ENCODE results near the gene GGT1. TPM values are rescaled to one million over a fixed set of nuclear protein-coding genes. Genes with fewer than 3 reads are reported as not detected.
A peak's percentile ranks its signal among the peaks of the same experiment; 100 is the strongest.
"Not testable (repeated sequence)": the region's sequence is repeated elsewhere in the genome, so short reads cannot be mapped to it uniquely, and the experiment has no call there.

The GGT1 gene
- total and polyA plus RNA-seq, 7 experiments from 2014 or later = 1.1 to 95.9 (median 11.7) TPM

DNA sequence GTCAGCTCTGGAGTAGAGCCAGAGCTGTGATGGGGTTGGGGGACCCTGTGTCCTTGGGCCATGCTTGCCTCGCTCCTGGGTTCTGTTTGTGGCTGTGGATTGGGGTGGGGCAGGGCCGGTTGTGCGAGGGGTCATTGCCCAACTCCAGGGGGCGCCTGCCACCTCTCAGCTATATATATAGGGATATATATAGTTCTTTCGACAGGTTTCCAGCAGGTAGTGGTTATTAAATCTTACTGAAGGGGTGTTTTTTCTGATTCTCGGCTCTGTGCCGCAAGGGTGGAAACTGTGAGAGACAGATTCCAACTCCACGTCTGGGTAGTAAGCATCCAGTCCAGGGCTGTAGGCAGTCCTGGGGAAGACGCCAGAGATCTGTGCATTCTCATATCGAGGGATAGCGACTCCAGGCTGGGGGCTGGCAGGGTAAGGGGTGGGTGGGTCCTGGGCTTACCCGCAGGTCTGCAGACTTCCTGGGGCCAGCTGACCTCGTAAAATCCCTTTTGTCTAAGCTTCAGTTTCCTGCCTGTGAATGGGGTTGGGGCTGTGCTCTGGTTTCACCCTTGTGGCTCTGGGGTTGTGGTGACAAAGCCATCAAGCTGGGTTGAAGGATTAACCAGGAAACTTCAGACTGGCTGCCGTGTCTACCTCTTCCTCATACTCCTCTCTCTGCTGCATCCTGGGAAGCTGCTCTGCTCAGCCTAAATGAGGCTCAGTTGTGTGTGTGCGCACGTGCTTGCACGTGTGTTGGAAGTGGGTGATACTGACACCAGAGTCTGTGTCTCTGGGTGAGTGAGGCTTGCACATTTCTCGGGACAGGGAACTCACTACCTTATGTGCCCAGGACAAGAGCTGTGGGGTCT lies 1.0 kb downstream of the GGT1 start:
- DNase-seq = peak in 1 of 9 donors; percentile 15
- intact Hi-C loops (cut with micrococcal nuclease) = loop anchor here (10.0 kb wide), 3 partner anchors 49 to 929 kb away; partner anchors contain the start of genes GUCD1 (in 1 of the 2) and SNRPD3 (in 1 of the 2)
- H3K9me3 Mint-ChIP-seq; H3K36me3 ChIP-seq (ENCODE audit: control insufficient read depth in 2 of 3, insufficient read depth in 3 of 3, low read length in 3 of 3); H3K9me3 ChIP-seq (ENCODE audit: control insufficient read depth in 2 of 3, low read length in 3 of 3); H3K27me3 Mint-ChIP-seq; H3K36me3 Mint-ChIP-seq; CTCF ChIA-PET; H3K27me3 ChIP-seq (ENCODE audit: control insufficient read depth in 2 of 2, insufficient read depth in 2 of 2, low read length in 2 of 2); POLR2A ChIA-PET; H3K4me1 ChIP-seq (ENCODE audit: control insufficient read depth in 2 of 2, insufficient read depth in 2 of 2, low read length in 2 of 2); H3K27ac ChIP-seq (ENCODE audit: low read depth, low read length); H3K4me3 ChIP-seq (ENCODE audit: low read length): not testable (repeated sequence)
- H3K27ac Mint-ChIP-seq = peak overlapping the region; percentile 8 to 87 (median 53)
- peaks cover 18 to 50% (median 23%) of the 10 kb centered on the region in 7 donors for H3K4me1 Mint-ChIP-seq
- peak; percentile 43 for ATAC-seq
- H3K4me3 Mint-ChIP-seq = peak overlapping the region; percentile 38 to 73 (median 56)

GRCh38 chr22:24606340-24606739 lies 3.3 kb downstream of the GGT1 start:
- intact Hi-C loops (cut with micrococcal nuclease) = loop anchor here (10.0 kb wide), 3 partner anchors 52 to 932 kb away; partner anchors contain the start of genes GUCD1 (in 1 of the 2) and SNRPD3 (in 1 of the 2)
- ATAC-seq; POLR2A ChIA-PET; CTCF ChIA-PET; DNase-seq; H3K27me3 Mint-ChIP-seq; H3K9me3 Mint-ChIP-seq; H3K9me3 ChIP-seq (ENCODE audit: control insufficient read depth in 2 of 3, low read length in 3 of 3); H3K27me3 ChIP-seq (ENCODE audit: control insufficient read depth in 2 of 2, insufficient read depth in 2 of 2, low read length in 2 of 2); H3K36me3 Mint-ChIP-seq; H3K4me1 ChIP-seq (ENCODE audit: control insufficient read depth in 2 of 2, insufficient read depth in 2 of 2, low read length in 2 of 2); H3K4me3 ChIP-seq (ENCODE audit: low read length); H3K27ac ChIP-seq (ENCODE audit: low read depth, low read length); H3K36me3 ChIP-seq (ENCODE audit: control insufficient read depth in 2 of 3, insufficient read depth in 3 of 3, low read length in 3 of 3): not testable (repeated sequence)
- H3K4me3 Mint-ChIP-seq = peak overlapping the region in 1 of 10 donors; percentile 30
- H3K4me1 Mint-ChIP-seq = peaks cover 18 to 41% (median 22%) of the 10 kb centered on the region in 7 donors
- H3K27ac Mint-ChIP-seq = peak overlapping the region in 1 of 9 donors; percentile 73

DNA sequence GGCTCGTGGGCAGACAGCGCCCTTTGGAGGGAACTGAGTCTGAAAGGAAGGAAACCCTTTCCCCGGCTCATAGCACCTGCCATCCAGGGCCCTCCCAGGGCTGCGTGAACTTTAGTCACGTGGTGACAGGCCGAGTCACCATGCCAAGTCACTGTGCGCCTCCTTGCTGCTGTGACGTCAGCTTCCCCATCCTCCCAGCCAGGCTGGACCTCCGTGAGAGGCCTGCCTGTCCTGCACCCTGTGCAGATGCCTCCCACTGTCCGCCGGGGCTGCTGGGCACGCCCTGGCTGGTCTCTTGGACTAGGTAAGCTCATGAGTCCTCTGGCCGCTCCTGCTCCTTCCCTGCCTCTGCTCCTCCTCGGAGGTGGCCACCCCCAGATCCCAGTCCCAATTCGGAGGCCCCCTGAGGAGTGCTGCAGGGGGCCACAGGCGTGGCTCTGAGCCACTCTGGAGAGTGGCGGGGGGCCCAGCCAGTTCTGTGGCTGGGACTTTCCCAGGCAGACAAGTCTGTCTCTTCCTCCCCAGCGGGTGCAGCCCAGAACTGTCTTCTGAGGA lies 4.5 kb downstream of the GGT1 start:
- H3K4me3 ChIP-seq (ENCODE audit: low read length); CTCF ChIA-PET; H3K36me3 ChIP-seq (ENCODE audit: control insufficient read depth in 2 of 3, insufficient read depth in 3 of 3, low read length in 3 of 3); H3K9me3 ChIP-seq (ENCODE audit: control insufficient read depth in 2 of 3, low read length in 3 of 3); POLR2A ChIA-PET; H3K27me3 Mint-ChIP-seq; H3K9me3 Mint-ChIP-seq; H3K27me3 ChIP-seq (ENCODE audit: control insufficient read depth in 2 of 2, insufficient read depth in 2 of 2, low read length in 2 of 2); H3K36me3 Mint-ChIP-seq; H3K4me1 ChIP-seq (ENCODE audit: control insufficient read depth in 2 of 2, insufficient read depth in 2 of 2, low read length in 2 of 2): not testable (repeated sequence)
- DNase-seq (peak in 2 of 9 donors; percentile 28 to 59), ATAC-seq (peak; percentile 88)
- H3K4me1 Mint-ChIP-seq = peaks cover 14 to 31% (median 19%) of the 10 kb centered on the region in 7 donors
- H3K27ac Mint-ChIP-seq = peak overlapping the region in 5 of 9 donors; percentile 64 to 100 (median 84)
- H3K27ac ChIP-seq (ENCODE audit: low read depth, low read length) = peak overlapping the region; percentile 33
- intact Hi-C loops (cut with micrococcal nuclease) = loop anchor here (10.0 kb wide), 3 partner anchors 53 to 933 kb away; partner anchors contain the start of genes GUCD1 (in 1 of the 2) and SNRPD3 (in 1 of the 2)
- peak overlapping the region in 6 of 10 donors; percentile 23 to 96 (median 72) for H3K4me3 Mint-ChIP-seq

GRCh38 chr22:24608327-24608726 lies 5.3 kb downstream of the GGT1 start:
- H3K36me3 Mint-ChIP-seq; H3K9me3 Mint-ChIP-seq; POLR2A ChIA-PET; DNase-seq; H3K27me3 ChIP-seq (ENCODE audit: control insufficient read depth in 2 of 2, insufficient read depth in 2 of 2, low read length in 2 of 2); H3K36me3 ChIP-seq (ENCODE audit: control insufficient read depth in 2 of 3, insufficient read depth in 3 of 3, low read length in 3 of 3); H3K27me3 Mint-ChIP-seq; H3K4me3 ChIP-seq (ENCODE audit: low read length); H3K9me3 ChIP-seq (ENCODE audit: control insufficient read depth in 2 of 3, low read length in 3 of 3); H3K27ac ChIP-seq (ENCODE audit: low read depth, low read length); H3K4me1 ChIP-seq (ENCODE audit: control insufficient read depth in 2 of 2, insufficient read depth in 2 of 2, low read length in 2 of 2); ATAC-seq; CTCF ChIA-PET: not testable (repeated sequence)
- H3K4me1 Mint-ChIP-seq = peaks cover 12 to 27% (median 17%) of the 10 kb centered on the region in 7 donors
- H3K27ac Mint-ChIP-seq = peak overlapping the region in 1 of 9 donors; percentile 100
- peak overlapping the region in 2 of 10 donors; percentile 81 to 96 for H3K4me3 Mint-ChIP-seq
- intact Hi-C loops (cut with micrococcal nuclease) = loop anchor here (10.0 kb wide), 3 partner anchors 54 to 934 kb away; partner anchors contain the start of genes GUCD1 (in 1 of the 2) and SNRPD3 (in 1 of the 2)

GRCh38 chr22:24609888-24610287 lies 6.9 kb downstream of the GGT1 start:
- H3K4me3 Mint-ChIP-seq; H3K27me3 Mint-ChIP-seq; H3K36me3 Mint-ChIP-seq; H3K27ac Mint-ChIP-seq; H3K4me3 ChIP-seq (ENCODE audit: low read length); H3K9me3 Mint-ChIP-seq; ATAC-seq; DNase-seq; H3K27me3 ChIP-seq (ENCODE audit: control insufficient read depth in 2 of 2, insufficient read depth in 2 of 2, low read length in 2 of 2); H3K27ac ChIP-seq (ENCODE audit: low read depth, low read length); H3K36me3 ChIP-seq (ENCODE audit: control insufficient read depth in 2 of 3, insufficient read depth in 3 of 3, low read length in 3 of 3); CTCF ChIA-PET; H3K9me3 ChIP-seq (ENCODE audit: control insufficient read depth in 2 of 3, low read length in 3 of 3); H3K4me1 ChIP-seq (ENCODE audit: control insufficient read depth in 2 of 2, insufficient read depth in 2 of 2, low read length in 2 of 2); POLR2A ChIA-PET: not testable (repeated sequence)
- H3K4me1 Mint-ChIP-seq = peaks cover 0 to 16% (median 4%) of the 10 kb centered on the region in 7 donors
- intact Hi-C loops (cut with micrococcal nuclease) = loop anchor here (10.0 kb wide), 3 partner anchors 55 to 935 kb away; partner anchors contain the start of genes GUCD1 (in 1 of the 2) and SNRPD3 (in 1 of the 2)

- H3K9me3 Mint-ChIP-seq; ATAC-seq; H3K4me3 ChIP-seq (ENCODE audit: low read length); H3K9me3 ChIP-seq (ENCODE audit: control insufficient read depth in 2 of 3, low read length in 3 of 3); H3K27me3 ChIP-seq (ENCODE audit: control insufficient read depth in 2 of 2, insufficient read depth in 2 of 2, low read length in 2 of 2); H3K27ac Mint-ChIP-seq; intact Hi-C loops (cut with micrococcal nuclease); POLR2A ChIA-PET; DNase-seq; H3K4me3 Mint-ChIP-seq; H3K27me3 Mint-ChIP-seq; H3K4me1 Mint-ChIP-seq; H3K36me3 ChIP-seq (ENCODE audit: control insufficient read depth in 2 of 3, insufficient read depth in 3 of 3, low read length in 3 of 3); CTCF ChIA-PET; H3K4me1 ChIP-seq (ENCODE audit: control insufficient read depth in 2 of 2, insufficient read depth in 2 of 2, low read length in 2 of 2); H3K36me3 Mint-ChIP-seq; H3K27ac ChIP-seq (ENCODE audit: low read depth, low read length): not testable (repeated sequence)
These were observed 11.8 kb downstream of the GGT1 start for GRCh38 chr22:24614794-24615193.
